K562 (cell line): ENCODE data around the gene NTRK1. TPM values are rescaled to one million over a fixed set of nuclear protein-coding genes. Genes with fewer than 3 reads are reported as not detected.
A peak's percentile ranks its signal among the peaks of the same experiment; 100 is the strongest.

ENCODE experiments used
- CTCF ChIP-seq, 3 experiments: IDR thresholded peaks in 2 of 3; conservative IDR thresholded peaks in 1 of 3; 2 replicates each; pipeline ENCODE4 v1.5.1; 2011 to 2012; ENCODE audit warnings: low read length in 3 of 3, mild to moderate bottlenecking in 3 of 3, control low read depth in 2 of 3, improper control_type of control experiment in 1 of 3, inconsistent platforms in 1 of 3, low read depth in 1 of 3, mixed read lengths in 1 of 3, moderate library complexity in 1 of 3; ENCODE audit not compliant: insufficient read depth in 2 of 3
- E2F6 ChIP-seq, 2 experiments: IDR thresholded peaks; 2 replicates each; pipeline ENCODE4 v1.6.1; 2011; ENCODE audit warnings: borderline replicate concordance in 1 of 2, control low read depth in 1 of 2, low read depth in 1 of 2, low read length in 1 of 2, mild to moderate bottlenecking in 1 of 2, mixed read lengths in 1 of 2, moderate library complexity in 1 of 2; ENCODE audit not compliant: insufficient read depth in 1 of 2, insufficient read length in 1 of 2, poor library complexity in 1 of 2, severe bottlenecking in 1 of 2; ENCODE audit errors: extremely low read depth in 1 of 2
- MIER1 ChIP-seq: fragments of 450-650 bp; IDR thresholded peaks from 2 replicates; pipeline ENCODE4 v1.6.1; 2016; ENCODE audit warnings: antibody characterized with exemption, mild to moderate bottlenecking, low read depth
- RBFOX2 ChIP-seq: fragments of 200-400 bp; formaldehyde crosslinking; IDR thresholded peaks from 2 replicates; pipeline ENCODE4 v1.6.1; 2017; ENCODE audit warnings: low read depth, mild to moderate bottlenecking, low read length, moderate library complexity
- REST ChIP-seq, 2 experiments: fragments of 450-650 bp; formaldehyde crosslinking in 1 of 2; IDR thresholded peaks; 2 replicates each; pipeline versions ENCODE4 v1.4.0 to v1.6.1; 2014 to 2020; ENCODE audit warnings: mild to moderate bottlenecking in 2 of 2, borderline replicate concordance in 1 of 2, low read depth in 1 of 2
- RFX5 ChIP-seq: IDR thresholded peaks from 2 replicates; pipeline ENCODE4 v1.6.1; 2011; ENCODE audit warnings: low read depth, mild to moderate bottlenecking, improper control_type of control experiment, low read length
- RNF2 ChIP-seq: sonication (generic); IDR thresholded peaks from 2 replicates; pipeline ENCODE4 v1.6.1; 2016
- SIN3B ChIP-seq: fragments of 450-650 bp; IDR thresholded peaks from 2 replicates; pipeline ENCODE4 v1.6.1; 2017; ENCODE audit warnings: low read depth, mild to moderate bottlenecking, moderate library complexity
- THAP12 ChIP-seq: fragments of 250-450 bp; sonication (Bioruptor Pico); IDR thresholded peaks from 2 replicates; pipeline ENCODE4 v1.9.0; 2021; ENCODE audit warnings: mild to moderate bottlenecking, inconsistent platforms
- ZNF512 ChIP-seq: IDR thresholded peaks from 2 replicates; pipeline ENCODE4 v1.6.1; 2016; ENCODE audit warnings: missing genetic modification characterization, missing compliant biosample characterization
- polyA plus RNA-seq, 8 experiments: library from polyadenylated mRNA; depleted of rRNA in 4 of 8; stranded (reverse) in 5 of 8; unstranded in 3 of 8; fragments of >200 nt; fragmentation: Nextera tagmentation in 2 of 8; fragmentation: Illumina TruSeq in 1 of 8; extraction: Ambion mirVana in 2 of 8; extraction: Trizol in 1 of 8; gene quantifications; 2 replicates each; pipeline versions ENCODE4 v1.2.1 to v1.2.3, GENCODE V29; 2011 to 2014; ENCODE audit warnings: inconsistent platforms in 1 of 8, missing spikeins in 1 of 8
- total RNA-seq, 7 experiments: library from RNA; depleted of rRNA in 6 of 7; stranded (reverse); fragments of >200 nt in 6 of 7; fragmentation: Illumina TruSeq in 2 of 7; extraction: Trizol in 2 of 7; gene quantifications; 2 replicates each; pipeline versions ENCODE4 v1.2.1 to v1.2.3, GENCODE V29; 2011 to 2021; ENCODE audit warnings: low replicate concordance in 1 of 7

NTRK1 gene
- total and polyA plus RNA-seq, 9 of the 15 experiments (the other 6 are each of a cell fraction or from before 2014, with no cell fraction given): 0.46 to 30.0 (median 7.9) TPM

- TF ChIP-seq REST (IDR thresholded peaks at IDR 0.05; ENCODE audit: borderline replicate concordance) (peak; percentile 87), REST (CRISPR knock-in tag; IDR thresholded peaks at IDR 0.05; ENCODE audit: low read depth) (0 out of 2 replicates have a peak, but pooled peaks have one; percentile 16), E2F6 (IDR thresholded peaks at IDR 0.05; ENCODE audit: borderline replicate concordance in 1 of 2, extremely low read depth in 1 of 2, insufficient read depth in 1 of 2, insufficient read length in 1 of 2, low read depth in 1 of 2, low read length in 1 of 2, poor library complexity in 1 of 2, severe bottlenecking in 1 of 2) (peak; percentile 45 to 80), CTCF (IDR thresholded peaks at IDR 0.05 in 2 of 3, conservative IDR thresholded peaks at IDR 0.05 in 1 of 3; ENCODE audit: insufficient read depth in 2 of 3, low read depth in 1 of 3, low read length in 3 of 3) (peak; percentile 83 to 90 (median 85)), RFX5 (no peak), THAP12 (0 out of 2 replicates have a peak, but pooled peaks have one; percentile 14), RBFOX2 (peak; percentile 13; the same call in 1 of the 2 replicates), ZNF512 (tag) (peak; percentile 41; the same call in 1 of the 2 replicates), MIER1 (peak; percentile 50; the same call in 1 of the 2 replicates), RNF2 (peak; percentile 48; the same call in 1 of the 2 replicates), SIN3B (0 out of 2 replicates have a peak, but pooled peaks have one; percentile 26)
These were observed 495 bp upstream of the NTRK1 start (continued) for GRCh38 chr1:156860113-156860627.
